ENCODE results near the gene RPS3.
"Not testable (repeated sequence)": the region's sequence is repeated elsewhere in the genome, so short reads cannot be mapped to it uniquely, and the experiment has no call there.

RPS3 gene

DNA sequence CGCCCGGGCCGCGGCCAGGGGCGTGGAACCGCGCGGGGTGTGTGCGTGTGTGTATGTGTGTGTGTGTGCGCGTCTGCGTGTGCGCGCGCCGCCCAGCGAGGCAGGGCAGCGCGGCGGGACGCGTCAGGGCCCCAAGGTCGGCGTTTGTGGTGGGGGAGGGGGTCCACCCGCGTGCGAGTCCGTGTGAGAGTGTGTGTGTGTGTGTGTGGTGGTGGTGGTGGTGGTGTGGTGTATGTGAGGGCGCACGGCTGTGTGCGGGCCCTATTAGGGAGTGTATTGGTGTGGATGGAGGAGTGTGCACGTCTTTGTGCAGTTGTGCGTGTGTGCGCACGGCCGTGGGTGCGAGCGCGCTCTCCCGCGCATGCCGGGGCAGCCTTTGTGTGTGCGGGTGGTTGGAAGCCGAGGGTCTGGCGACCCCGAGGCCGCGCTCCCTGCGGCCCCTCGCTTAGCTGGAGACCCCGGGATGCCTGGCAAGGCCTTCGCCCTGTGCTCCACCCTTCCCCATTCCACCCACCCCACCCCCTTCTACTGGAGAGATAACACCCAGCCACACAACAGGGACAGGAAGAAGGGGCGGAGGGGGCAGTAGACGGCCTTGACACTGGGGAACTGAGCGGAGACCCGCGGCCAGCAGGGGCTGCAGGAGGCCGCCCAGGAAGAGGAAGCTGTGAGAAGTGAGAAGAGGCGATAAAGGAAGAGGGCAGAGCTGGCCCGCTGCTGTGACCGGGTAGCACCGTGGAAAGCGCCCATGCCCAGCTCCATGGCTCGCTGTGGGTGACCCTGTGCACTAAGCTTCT lies 47.3 kb upstream of the RPS3 start:
- TF ChIP-seq, protein P1, sequence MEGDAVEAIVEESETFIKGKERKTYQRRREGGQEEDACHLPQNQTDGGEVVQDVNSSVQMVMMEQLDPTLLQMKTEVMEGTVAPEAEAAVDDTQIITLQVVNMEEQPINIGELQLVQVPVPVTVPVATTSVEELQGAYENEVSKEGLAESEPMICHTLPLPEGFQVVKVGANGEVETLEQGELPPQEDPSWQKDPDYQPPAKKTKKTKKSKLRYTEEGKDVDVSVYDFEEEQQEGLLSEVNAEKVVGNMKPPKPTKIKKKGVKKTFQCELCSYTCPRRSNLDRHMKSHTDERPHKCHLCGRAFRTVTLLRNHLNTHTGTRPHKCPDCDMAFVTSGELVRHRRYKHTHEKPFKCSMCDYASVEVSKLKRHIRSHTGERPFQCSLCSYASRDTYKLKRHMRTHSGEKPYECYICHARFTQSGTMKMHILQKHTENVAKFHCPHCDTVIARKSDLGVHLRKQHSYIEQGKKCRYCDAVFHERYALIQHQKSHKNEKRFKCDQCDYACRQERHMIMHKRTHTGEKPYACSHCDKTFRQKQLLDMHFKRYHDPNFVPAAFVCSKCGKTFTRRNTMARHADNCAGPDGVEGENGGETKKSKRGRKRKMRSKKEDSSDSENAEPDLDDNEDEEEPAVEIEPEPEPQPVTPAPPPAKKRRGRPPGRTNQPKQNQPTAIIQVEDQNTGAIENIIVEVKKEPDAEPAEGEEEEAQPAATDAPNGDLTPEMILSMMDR (IDR thresholded peaks at IDR 0.05; ENCODE audit: control extremely low read depth, extremely low read depth, low read depth, missing control alignments) = no peak
- POLR2A ChIA-PET = no interaction called here
- CTCF ChIA-PET = interaction anchor here (0.9 to 2.2 kb wide), 8 partner anchors 11 to 354 kb away, joined by 3 to 5 read pairs (median 3); no protein-coding TSS in a partner anchor
- no peak for DNase-seq (ENCODE audit: extremely low spot score)

DNA sequence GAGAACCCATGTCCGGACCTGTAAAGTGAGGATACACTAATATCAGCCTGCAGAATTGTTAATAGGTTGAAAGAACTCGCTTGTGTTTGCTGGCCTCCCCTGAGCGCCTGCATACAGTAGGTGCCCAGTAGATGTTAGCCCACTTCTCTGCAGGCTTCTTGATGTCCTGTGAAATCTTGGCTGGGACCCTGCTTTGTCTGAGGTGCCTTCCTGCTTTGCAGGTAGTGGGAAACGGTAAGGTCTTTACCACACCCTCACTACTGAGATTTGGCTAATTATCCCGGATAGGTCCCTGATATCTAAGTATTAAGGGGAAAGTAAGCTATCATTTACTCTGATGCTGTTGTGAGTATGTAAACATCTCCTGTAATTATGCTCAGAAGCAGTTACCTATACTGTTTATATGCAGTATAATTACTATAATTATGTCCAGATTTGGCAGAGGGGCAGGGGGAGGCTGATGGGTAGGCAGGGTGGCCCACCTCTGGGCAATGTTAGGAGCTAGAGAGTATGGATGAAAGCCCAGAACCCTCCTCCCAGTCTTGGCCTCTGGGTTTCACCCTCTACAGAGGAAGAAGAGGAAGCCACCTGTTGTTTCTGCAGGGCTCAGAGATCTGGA lies 46.6 kb upstream of the RPS3 start:
- POLR2A ChIA-PET = no interaction called here
- CTCF ChIA-PET = interaction anchor here (0.6 to 1.4 kb wide), 8 partner anchors 14 to 353 kb away, joined by 3 to 4 read pairs (median 3); no protein-coding TSS in a partner anchor
- TF ChIP-seq, protein P1 (IDR thresholded peaks at IDR 0.05; ENCODE audit: control extremely low read depth, extremely low read depth, low read depth, missing control alignments) = no peak
- DNase-seq (ENCODE audit: extremely low spot score) = no peak

DNA sequence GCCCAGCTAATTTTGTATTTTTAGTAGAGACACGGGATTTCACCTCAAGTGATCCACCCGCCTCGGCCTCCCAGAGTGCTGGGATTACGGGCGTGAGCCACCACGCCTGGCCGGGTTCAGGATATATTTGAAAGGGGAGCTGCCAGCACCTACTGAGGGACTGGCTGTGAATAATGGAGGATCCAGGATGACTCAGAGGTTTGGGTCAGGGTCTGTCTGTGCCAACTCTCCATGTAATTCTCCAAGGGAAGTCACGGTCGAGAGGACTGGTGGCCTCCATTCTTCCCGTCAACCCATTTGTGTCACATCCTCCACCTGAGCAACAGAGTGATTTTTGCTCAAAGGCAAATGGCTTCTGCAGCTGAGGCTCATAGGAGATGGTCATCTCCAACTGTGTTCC lies 44.3 kb upstream of the RPS3 start:
- no peak for DNase-seq (ENCODE audit: extremely low spot score)
- TF ChIP-seq, protein P1 (IDR thresholded peaks at IDR 0.05; ENCODE audit: control extremely low read depth, extremely low read depth, low read depth, missing control alignments) = no peak
- ChIA-PET POLR2A (no interaction called here), CTCF (interaction anchor here (1.5 kb wide), 1 partner anchor 33 kb away, joined by 5 read pairs; no protein-coding TSS in a partner anchor)

DNA sequence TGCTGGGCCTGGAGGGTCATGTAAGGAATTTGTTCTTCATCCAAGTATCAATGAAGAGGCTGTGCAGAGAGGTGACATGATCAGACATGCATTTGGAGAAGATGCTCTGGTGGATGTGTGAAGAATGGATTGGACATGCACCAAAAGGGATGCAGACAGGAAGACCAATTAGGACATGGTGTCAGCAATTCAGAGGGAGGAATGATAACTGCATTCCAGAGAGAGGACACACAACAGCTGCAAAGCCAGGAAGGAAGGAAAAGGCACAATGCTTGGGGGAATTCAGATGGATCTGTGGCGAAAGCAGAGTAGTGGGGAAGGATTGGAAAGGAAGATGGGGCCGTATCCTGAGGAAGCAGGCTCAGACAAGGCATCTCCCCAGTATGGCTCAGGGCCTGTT lies 42.7 kb upstream of the RPS3 start:
- DNase-seq (ENCODE audit: extremely low spot score) = no peak
- ChIA-PET CTCF (interaction anchor here (1.3 to 2.5 kb wide), 2 partner anchors 9 to 26 kb away, joined by 3 to 6 read pairs; no protein-coding TSS in a partner anchor), POLR2A (no interaction called here)
- TF ChIP-seq, protein P1 (IDR thresholded peaks at IDR 0.05; ENCODE audit: control extremely low read depth, extremely low read depth, low read depth, missing control alignments) = no peak

DNA sequence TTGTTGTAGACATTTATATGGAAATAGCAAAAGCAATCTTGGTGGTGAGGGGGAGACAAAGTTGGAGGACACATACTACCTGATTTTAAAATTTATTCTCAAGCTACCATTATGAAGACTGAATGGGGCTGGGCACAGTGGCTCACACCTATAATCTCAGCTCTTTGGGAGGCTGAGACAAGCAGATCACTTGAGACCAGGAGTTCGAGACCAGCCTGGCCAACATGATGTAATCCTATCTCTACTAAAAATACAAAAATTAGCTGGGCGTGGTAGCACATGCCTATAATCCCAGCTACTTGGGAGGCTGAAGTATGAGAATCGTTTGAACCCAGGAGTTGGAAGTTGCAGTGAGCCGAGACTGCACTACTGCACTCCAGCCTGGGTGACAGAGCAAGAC lies 37.0 kb upstream of the RPS3 start:
- POLR2A ChIA-PET; DNase-seq (ENCODE audit: extremely low spot score): not testable (repeated sequence)
- CTCF ChIA-PET = interaction anchor here (1.3 to 2.4 kb wide), 5 partner anchors 10 to 171 kb away, joined by 3 to 9 read pairs (median 8); no protein-coding TSS in a partner anchor

DNA sequence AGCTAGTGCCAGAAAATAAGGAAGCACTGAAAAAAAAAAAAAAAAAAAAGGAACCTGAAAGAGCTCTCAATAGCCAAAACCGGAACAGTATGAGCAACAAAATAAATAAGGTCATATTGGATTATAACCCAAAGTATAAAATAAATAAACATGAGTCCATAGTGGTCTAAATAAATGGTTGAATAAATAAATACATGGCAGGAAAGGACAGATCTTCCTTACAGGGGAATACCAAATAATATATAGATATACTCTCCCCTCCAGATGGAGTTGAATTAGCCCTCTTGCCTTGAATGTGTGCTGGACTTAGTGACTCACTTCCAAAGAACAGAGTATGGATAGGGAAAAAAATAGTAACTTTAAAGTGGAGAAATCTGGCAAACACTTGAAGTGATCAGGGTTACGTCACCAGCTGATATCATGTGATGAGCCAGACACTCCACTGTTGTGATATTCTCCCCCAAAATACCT lies 33.6 kb upstream of the RPS3 start:
- TF ChIP-seq, protein P1 (IDR thresholded peaks at IDR 0.05; ENCODE audit: control extremely low read depth, extremely low read depth, low read depth, missing control alignments) = no peak
- ChIA-PET CTCF (no interaction called here), POLR2A (no interaction called here)
- no peak for DNase-seq (ENCODE audit: extremely low spot score)

DNA sequence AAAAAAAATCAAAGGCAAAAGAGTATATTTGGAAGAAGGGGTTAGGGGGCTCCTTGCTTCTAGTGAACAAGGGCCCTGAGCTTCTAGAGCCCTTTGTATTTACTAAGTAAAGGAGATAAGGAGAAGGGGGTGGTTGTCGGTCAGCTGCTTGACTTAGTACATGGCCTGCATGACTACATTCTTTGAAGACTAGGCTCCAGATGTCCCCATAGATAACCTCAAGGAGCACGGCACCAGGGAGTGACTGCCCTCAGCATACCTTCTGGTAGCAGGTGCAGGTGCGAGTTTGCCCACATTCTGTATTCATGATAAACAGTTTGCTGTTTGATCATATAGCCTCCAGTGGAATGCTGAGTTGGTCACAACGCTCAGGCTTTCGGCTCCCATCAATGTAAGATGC lies 32.5 kb upstream of the RPS3 start:
- CTCF ChIA-PET = interaction anchor here (0.9 to 1.5 kb wide), 2 partner anchors 14 to 21 kb away, joined by 3 read pairs; no protein-coding TSS in a partner anchor
- POLR2A ChIA-PET; DNase-seq (ENCODE audit: extremely low spot score): not testable (repeated sequence)
